Epithelial cell of esophagus (primary cell): ENCODE measurements around the gene GATAD2A.

Source experiments
- DNase-seq: peaks from one replicate; pipeline ENCODE4 v3.0.0; 2010; ENCODE audit warnings: low read depth
- H3K4me3 ChIP-seq: 2 replicates; pipeline ENCODE4 v1.5.1; 2011; ENCODE audit warnings: mild to moderate bottlenecking, low read length, control low read depth
- TF ChIP-seq, protein P1 (sequence below): IDR thresholded peaks from 2 replicates; pipeline ENCODE4 v1.5.1; 2011; ENCODE audit warnings: low read depth, mild to moderate bottlenecking, low read length, control low read depth, inconsistent platforms; ENCODE audit not compliant: insufficient read depth; ENCODE audit errors: missing control alignments

GATAD2A gene

DNA sequence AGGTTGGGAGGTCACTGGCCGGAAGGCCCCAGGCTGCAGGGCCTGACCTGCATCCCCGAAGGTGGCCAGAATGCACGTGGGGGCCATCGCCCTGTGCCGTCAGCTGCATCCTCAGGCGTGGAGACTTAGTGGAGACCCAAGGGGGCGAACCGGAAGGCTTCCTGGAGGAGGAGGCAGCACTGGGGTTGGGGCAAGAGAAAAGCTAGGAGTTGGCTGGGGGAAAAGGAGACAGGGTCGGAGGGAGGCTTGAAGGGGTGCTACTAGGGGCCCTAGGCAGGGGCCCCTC lies 121.8 kb downstream of the GATAD2A start:
- no peak for DNase-seq
- no peak overlapping the region for H3K4me3 ChIP-seq
- TF ChIP-seq, protein P1, sequence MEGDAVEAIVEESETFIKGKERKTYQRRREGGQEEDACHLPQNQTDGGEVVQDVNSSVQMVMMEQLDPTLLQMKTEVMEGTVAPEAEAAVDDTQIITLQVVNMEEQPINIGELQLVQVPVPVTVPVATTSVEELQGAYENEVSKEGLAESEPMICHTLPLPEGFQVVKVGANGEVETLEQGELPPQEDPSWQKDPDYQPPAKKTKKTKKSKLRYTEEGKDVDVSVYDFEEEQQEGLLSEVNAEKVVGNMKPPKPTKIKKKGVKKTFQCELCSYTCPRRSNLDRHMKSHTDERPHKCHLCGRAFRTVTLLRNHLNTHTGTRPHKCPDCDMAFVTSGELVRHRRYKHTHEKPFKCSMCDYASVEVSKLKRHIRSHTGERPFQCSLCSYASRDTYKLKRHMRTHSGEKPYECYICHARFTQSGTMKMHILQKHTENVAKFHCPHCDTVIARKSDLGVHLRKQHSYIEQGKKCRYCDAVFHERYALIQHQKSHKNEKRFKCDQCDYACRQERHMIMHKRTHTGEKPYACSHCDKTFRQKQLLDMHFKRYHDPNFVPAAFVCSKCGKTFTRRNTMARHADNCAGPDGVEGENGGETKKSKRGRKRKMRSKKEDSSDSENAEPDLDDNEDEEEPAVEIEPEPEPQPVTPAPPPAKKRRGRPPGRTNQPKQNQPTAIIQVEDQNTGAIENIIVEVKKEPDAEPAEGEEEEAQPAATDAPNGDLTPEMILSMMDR, result no peak

DNA sequence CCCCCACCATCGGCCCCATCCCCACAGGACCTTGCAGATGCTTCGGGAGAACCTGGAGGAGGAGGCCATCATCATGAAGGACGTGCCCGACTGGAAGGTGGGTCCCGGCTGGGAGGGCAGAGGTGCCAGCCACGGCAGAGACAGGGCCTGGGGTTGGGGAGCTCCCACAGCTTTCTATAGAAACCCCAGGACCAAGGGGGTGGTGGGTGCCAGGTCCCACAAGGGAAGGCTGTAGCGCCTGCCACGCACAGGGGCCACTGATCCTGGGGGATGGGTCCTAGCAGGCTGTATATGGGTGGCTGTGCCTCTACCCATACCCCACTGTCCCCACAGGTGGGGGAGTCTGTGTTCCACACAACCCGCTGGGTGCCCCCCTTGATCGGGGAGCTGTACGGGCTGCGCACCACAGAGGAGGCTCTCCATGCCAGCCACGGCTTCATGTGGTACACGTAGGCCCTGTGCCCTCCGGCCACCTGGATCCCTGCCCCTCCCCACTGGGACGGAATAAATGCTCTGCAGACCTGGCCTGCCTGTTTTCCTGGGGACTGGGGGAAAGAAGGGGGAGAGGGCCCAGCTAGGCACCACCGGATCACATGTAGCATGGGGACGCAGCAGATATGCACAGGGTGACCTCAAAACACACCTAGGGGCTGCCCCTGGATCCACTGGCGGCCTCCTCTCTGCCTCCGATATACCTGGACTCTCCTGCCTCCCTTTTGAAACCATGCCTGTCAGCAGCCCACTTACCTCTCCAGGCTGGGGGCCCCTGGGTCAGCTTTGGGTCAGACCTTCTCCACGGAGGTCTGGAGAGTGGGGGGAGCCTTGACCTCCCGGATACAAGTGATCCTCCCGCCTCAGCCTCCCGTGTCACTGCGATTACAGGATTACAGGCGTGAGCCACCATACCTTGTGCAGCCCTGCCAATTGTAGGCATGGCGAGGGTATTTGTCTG lies 122.5 kb downstream of the GATAD2A start:
- no peak for DNase-seq
- TF ChIP-seq, protein P1, result no peak

DNA sequence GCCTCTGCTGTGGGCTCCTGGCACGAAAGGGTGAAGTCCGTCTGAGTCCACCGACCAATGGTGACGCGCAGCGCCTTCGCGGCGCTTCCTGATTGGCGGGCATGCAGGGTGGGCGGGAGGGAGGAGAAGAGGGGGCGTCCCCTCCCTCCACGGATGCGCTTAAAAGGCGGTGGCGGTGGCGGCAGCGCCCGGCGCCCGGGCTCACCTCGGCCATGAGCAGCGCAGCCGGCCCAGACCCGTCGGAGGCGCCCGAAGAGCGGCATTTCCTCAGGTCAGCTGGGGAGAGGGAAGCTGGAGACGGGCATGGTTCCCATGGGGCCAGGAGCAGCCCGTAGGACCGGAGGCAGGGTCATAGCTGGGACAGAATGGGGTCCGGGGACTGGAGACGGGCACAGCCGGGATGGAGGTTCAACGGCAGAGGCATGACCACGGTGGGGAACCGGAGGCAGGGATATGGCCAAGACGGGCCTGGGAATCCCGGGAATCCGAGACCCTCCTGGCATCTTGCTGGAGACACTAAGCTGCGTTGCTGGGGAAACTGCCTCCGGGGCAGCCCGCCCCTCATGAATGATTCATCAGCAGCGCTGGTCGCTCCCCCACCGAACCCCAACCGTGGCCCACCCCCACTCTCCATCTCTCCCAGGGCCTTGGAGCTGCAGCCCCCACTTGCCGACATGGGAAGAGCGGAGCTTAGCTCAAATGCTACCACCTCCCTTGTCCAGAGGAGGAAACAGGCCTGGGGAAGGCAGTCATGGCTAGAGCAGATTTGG lies 123.4 kb downstream of the GATAD2A start, which contains the start of gene YJEFN3:
Gene YJEFN3, plus strand, starts transcription at position 191 of the 770 bp plus-strand sequence. Its CDS starts 22 bp downstream, at position 213.
- TF ChIP-seq, protein P1, result no peak
- H3K4me3 ChIP-seq, result no peak within 1 kb of the TSS
- no peak for DNase-seq

More for the DNA sequence above, 122.5 kb downstream of the GATAD2A start:
- H3K4me3 ChIP-seq, result no peak overlapping the region

DNA sequence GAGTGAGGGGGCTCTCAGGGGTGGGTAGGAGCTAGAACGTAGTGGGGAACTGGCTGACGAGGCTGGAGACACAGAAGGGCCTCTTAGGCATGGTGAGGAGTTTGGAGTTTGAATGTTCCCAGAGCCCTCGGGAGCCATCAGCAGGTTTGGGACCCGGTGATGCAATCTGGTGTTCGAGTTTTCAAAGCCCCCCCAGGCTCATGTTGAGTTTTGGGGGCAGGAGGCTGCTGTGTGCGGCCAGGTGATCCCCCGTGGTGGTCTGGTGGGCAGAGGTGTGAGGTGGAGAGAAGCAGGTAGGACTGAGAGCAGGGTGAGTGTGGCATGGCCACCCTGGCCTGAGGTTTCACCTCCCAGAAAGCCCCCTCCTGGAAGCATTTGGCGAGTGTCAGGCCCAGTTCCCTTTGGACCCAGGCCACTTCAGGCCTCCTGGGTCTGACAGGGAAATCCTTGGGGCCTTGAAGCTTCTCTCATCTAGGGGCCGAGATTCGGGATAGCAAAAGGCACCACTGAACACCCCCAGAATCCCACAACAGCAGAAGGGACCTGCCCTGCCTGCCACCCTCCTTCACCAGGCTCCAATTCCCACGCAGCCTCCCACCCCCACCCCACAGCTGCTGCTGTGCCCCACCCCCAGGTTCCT lies 124.4 kb downstream of the GATAD2A start:
- TF ChIP-seq, protein P1, result no peak
- no peak for DNase-seq
- H3K4me3 ChIP-seq, result no peak overlapping the region

DNA sequence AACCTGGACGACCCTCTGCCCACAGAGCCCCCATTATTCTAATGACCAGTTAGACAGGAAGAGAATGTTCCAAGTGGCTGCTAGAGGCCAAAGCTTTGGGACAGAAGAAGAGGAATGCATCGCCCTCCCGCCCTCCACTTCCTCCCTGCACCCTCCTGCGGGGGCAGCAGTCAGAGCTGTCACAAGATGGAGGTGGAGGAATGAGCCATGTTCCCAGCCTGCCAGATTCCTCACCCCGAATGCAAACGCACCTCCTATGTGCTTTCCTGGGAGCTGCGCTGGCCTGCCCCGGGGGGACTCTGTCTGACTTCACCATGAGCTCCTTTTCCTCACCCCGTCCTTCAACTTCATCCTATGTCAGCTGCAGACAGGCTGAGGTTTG lies 124.9 kb downstream of the GATAD2A start:
- H3K4me3 ChIP-seq, result no peak overlapping the region
- TF ChIP-seq, protein P1, result no peak
- no peak for DNase-seq

DNA sequence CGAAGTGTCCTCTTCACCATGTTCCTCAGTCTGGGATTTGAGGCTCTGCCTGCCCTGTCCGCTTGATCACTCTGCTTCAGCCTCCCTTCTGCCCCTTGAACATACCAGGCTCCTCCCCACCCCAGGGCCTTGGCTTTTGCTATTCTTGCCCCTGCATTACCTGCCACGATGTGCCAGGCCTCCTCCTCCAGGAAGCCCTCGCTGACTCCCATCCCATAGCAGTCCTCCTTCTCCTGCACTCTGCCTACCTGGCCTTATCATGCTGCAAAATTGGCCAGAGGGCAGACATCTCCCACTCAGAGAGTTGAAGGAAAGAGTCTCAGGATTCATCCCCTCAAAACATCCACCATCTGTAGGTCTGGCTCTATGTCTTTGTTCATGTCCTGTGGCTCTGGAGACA lies 125.4 kb downstream of the GATAD2A start:
- TF ChIP-seq, protein P1, result no peak
- no peak for DNase-seq
- no peak overlapping the region for H3K4me3 ChIP-seq
